Measurements from ENCODE around the gene P3R3URF. TPM values are rescaled to one million over a fixed set of nuclear protein-coding genes. Genes with fewer than 3 reads are reported as not detected.

Gene P3R3URF
- total and polyA plus RNA-seq, 9 of the 15 experiments (the other 6 are each of a cell fraction or from before 2014, with no cell fraction given) = not detected

GRCh38 chr1:46174448-46175231, 1.6 kb downstream of the P3R3URF start, which contains the start of gene TSPAN1 (continued):
- TF ChIP-seq ATF4 (CRISPR knock-in tag; IDR thresholded peaks at IDR 0.05) (peak; percentile 83), ESRRA (IDR thresholded peaks at IDR 0.05; ENCODE audit: borderline replicate concordance, low read depth) (0 out of 2 replicates have a peak, but pooled peaks have one; percentile 26), CBFB (CRISPR knock-in tag; IDR thresholded peaks at IDR 0.05) (no peak), ZBTB7A (IDR thresholded peaks at IDR 0.05; ENCODE audit: borderline replicate concordance, control insufficient read depth, low read depth, low read length) (peak; percentile 30; the same call in 1 of the 2 replicates), HNRNPK (IDR thresholded peaks at IDR 0.05; ENCODE audit: low read depth, low read length, poor library complexity, severe bottlenecking) (no peak), POLR2AphosphoS5 (IDR thresholded peaks at IDR 0.05; ENCODE audit: control insufficient read depth, insufficient read depth, low read depth, low read length) (no peak), IRF9 (tag; IDR thresholded peaks at IDR 0.05) (no peak)
